ENCODE measurements around the gene SNX9. TPM values are rescaled to one million over a fixed set of nuclear protein-coding genes. Genes with fewer than 3 reads are reported as not detected.

Gene SNX9
- total RNA-seq, 2 donors from 2014 or later: 87.2 to 90.8 TPM

DNA sequence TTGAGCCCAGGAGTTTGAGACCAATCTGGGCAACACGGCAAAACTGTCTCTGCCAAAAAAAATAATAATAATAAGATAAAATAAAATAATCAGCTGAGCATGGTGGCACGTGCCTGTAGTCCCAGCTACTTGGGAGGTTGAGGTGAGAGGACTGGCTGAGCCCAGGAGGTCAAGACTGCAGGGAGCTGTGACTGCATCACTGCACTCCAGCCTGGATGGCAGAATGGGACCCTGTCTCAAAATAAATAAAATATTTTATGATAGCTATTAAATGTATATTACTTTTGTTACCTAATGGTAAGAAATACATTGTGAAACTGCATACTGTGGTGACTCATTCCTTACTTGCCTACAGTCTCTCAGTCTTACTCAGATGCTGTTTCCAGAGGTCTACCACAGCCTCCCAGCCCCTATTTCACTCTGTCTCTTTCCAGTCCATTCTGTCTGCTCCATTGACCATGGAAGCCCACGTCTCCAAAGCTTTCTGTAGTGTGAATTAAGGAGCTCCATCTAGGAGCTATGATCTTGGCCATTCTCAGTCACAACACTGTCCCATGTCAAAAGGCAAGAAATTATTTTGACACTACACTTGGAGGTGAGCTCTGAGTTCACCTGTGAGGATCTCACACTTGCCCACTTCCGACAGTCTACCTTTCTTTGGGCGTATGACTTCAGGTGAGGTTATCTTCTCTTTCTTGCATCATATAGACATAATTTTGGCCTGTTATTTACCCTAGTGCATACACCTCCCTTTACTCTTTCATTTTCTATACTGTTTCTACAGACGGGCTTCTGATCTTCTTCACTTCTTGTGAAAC is 22.4 kb upstream of the SNX9 start:
- Histone ChIP-seq H3K4me1 (ENCODE audit: control insufficient read depth in 1 of 2, low read depth in 2 of 2) (peaks cover 5 to 9% of the 10 kb centered on the region in 2 donors), H3K27me3 (replicated peaks; ENCODE audit: insufficient read depth) (no peaks in the 10 kb centered on the region), H3K27ac (no peak overlapping the region), H3K4me3 (no peak overlapping the region), H3K36me3 (no peaks in the 10 kb centered on the region), H3K9me3 (no peaks in the 10 kb centered on the region)
- DNase-seq (ENCODE audit: low spot score) (no peak), ATAC-seq (ENCODE audit: insufficient number of reproducible peaks, low FRiP score, low read depth) (no peak)
- TF ChIP-seq, protein P1, sequence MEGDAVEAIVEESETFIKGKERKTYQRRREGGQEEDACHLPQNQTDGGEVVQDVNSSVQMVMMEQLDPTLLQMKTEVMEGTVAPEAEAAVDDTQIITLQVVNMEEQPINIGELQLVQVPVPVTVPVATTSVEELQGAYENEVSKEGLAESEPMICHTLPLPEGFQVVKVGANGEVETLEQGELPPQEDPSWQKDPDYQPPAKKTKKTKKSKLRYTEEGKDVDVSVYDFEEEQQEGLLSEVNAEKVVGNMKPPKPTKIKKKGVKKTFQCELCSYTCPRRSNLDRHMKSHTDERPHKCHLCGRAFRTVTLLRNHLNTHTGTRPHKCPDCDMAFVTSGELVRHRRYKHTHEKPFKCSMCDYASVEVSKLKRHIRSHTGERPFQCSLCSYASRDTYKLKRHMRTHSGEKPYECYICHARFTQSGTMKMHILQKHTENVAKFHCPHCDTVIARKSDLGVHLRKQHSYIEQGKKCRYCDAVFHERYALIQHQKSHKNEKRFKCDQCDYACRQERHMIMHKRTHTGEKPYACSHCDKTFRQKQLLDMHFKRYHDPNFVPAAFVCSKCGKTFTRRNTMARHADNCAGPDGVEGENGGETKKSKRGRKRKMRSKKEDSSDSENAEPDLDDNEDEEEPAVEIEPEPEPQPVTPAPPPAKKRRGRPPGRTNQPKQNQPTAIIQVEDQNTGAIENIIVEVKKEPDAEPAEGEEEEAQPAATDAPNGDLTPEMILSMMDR (IDR thresholded peaks at IDR 0.05): no peak

DNA sequence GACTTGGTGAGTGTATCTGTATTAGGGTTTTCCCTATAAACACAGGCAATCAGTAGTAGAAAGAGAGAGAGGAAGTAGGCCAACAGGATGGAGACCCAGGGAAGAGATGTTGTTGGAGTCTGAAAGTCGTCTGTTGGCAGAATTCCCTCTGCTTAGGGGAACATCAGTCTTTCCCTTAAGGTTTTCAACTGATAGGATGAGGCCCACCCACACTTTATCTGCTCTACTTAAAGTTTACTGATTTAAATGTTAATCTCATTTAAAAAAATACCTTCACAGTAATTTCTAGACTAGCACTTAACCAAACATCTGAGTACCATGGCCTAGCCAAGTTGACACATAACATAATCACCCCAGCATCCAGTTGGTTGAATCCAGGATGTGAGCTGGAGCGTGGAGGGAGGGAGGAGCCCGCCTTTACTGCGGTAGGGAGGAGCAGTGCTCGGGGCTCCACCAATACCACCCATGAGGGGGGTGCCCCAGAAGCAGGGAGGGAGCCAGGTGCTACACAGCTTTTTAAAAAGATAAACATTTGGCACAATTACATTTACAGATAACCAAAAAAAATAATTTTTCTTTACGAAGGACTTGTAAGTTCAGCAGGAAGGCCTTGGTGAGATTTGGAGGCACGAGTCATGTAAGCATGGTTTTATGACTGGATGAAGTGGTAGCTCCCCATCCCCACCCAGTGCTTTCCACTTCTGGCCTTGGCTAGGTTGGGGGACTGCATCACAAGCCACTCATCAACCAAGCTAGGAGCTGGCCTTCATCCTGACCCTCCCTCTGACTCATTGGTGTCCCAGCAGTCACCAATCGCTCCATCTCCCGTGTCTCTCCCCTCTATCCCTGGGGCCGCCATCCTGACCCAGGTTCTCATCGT is 18.4 kb upstream of the SNX9 start:
- Histone ChIP-seq H3K27ac (no peak overlapping the region), H3K36me3 (no peaks in the 10 kb centered on the region), H3K4me1 (ENCODE audit: control insufficient read depth in 1 of 2, low read depth in 2 of 2) (no peaks in the 10 kb centered on the region), H3K9me3 (no peaks in the 10 kb centered on the region), H3K27me3 (replicated peaks; ENCODE audit: insufficient read depth) (no peaks in the 10 kb centered on the region), H3K4me3 (no peak overlapping the region)
- TF ChIP-seq, protein P1 (IDR thresholded peaks at IDR 0.05): no peak
- DNase-seq (ENCODE audit: low spot score) (no peak), ATAC-seq (ENCODE audit: insufficient number of reproducible peaks, low FRiP score, low read depth) (no peak)

DNA sequence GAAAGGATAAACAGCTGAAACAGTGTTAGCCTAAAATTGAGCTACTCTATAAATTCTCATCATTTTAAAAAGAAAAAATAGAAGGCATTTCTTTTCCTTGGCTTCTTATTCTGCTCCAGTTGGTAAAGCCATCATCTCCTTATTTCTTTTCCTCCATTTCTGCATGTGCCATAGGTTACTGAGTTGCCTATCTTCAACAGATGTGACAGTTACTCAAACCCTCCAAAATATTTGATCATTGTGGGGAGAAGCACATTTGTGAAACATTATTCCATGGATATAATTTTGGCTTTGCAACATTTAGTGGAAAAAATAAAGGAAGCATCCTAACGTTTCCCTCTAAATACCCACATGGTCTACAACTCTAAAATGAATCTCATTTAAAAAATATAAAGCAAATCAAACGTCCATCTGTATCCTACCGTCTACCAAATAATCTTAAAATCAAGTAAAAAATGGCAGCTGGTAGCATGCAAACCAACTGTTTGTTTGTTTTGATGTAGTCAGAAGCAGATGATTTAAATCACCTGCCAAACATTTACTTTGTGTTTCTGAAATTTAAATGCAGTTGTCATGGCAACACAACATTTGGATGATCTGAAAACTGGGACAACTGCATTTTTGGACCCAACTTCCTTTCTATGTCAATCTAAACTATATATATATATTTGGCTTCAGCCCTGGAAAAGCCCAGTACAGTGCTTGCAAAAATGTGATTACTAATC is 16.8 kb upstream of the SNX9 start:
- DNase-seq (ENCODE audit: low spot score) (no peak), ATAC-seq (ENCODE audit: insufficient number of reproducible peaks, low FRiP score, low read depth) (no peak)
- TF ChIP-seq, protein P1 (IDR thresholded peaks at IDR 0.05): no peak
- no peaks in the 10 kb centered on the region for H3K36me3 ChIP-seq
- H3K4me3 ChIP-seq: no peak overlapping the region
- H3K27ac ChIP-seq: no peak overlapping the region
- H3K27me3 ChIP-seq (replicated peaks; ENCODE audit: insufficient read depth): no peaks in the 10 kb centered on the region
- H3K4me1 ChIP-seq (ENCODE audit: control insufficient read depth in 1 of 2, low read depth in 2 of 2): no peaks in the 10 kb centered on the region
- no peaks in the 10 kb centered on the region for H3K9me3 ChIP-seq

DNA sequence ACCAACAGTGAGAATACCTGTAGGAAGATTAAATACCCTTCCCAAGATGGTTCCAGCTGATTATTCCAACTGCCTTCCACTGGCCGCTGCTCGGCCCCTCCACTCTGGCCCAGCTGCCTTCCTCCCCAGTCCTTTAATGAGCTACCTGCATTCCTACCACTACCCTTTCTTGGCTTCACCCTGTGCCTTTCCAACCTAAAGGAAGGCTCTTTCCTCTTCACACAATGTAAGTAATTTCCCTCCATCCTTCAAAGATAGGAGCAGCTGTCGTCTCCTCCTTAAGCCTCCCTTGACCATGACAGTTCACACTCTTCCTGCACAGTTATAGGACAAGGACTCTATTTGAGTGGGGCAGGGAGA is 16.2 kb upstream of the SNX9 start:
- DNase-seq (ENCODE audit: low spot score) (no peak), ATAC-seq (ENCODE audit: insufficient number of reproducible peaks, low FRiP score, low read depth) (no peak)
- Histone ChIP-seq H3K36me3 (no peaks in the 10 kb centered on the region), H3K27ac (no peak overlapping the region), H3K27me3 (replicated peaks; ENCODE audit: insufficient read depth) (no peaks in the 10 kb centered on the region), H3K4me3 (no peak overlapping the region), H3K9me3 (no peaks in the 10 kb centered on the region), H3K4me1 (ENCODE audit: control insufficient read depth in 1 of 2, low read depth in 2 of 2) (peaks cover 0 to 4% of the 10 kb centered on the region in 2 donors)
- TF ChIP-seq, protein P1 (IDR thresholded peaks at IDR 0.05): no peak
